Measurements from ENCODE around the gene PBX4. TPM values are rescaled to one million over a fixed set of nuclear protein-coding genes. Genes with fewer than 3 reads are reported as not detected.
A peak's percentile ranks its signal among the peaks of the same experiment; 100 is the strongest.

PBX4 gene
- total and polyA plus RNA-seq, 10 of the 15 experiments (the other 5 are each of a cell fraction or from before 2014, with no cell fraction given): 0.18 to 17.3 (median 4.2) TPM

DNA sequence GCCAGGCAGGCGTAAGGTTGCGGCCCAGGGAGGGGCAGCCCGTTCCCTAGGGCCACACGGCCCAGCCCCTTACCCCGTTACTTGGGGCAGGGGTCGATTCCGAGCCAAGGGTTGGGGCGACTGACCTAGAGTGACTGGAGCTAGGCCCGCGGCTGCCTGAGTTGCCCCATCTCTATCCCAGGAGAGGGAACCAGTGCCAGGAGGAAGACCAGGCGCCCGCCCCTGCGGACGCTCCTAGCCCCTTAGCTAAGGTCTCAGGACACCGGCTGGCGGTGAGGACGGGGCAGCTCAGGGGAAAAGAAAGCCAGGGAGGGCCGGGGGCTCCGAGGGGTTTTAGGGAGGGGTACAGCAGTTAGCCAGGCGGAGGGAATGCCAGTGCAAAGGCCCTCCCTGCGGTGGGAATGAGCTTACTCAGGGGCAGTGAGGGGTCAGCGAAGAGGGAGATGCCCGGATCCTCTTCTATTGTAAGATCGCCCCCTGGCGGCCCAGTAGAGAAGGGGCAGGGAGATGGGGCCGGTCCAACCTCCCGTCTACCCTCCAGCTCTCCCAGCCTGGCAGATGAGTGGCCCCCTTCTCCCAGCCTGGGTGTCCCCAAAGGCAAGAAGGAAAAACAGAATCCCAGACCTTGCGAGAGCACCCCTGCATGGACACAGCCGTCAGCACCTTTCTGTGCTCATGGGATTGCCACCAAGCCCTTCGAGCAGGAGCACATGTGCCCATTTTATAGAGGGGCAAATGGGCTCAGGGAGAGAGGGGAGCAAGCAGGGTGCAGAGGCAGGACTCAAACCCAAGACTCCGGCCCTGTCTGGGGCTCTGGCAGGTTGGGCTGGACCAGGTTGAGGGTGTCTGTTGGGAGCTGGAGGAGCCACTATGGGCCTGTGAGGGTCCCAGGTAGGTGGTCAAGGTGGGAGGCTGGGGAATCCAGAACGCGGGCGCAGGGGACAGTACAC, 64.1 kb downstream of the PBX4 start:
- in situ Hi-C loops (cut with MboI): no loop called here
- BruUV-seq (replicated peaks): no TSS peak
- POLR2A ChIA-PET: interaction anchor here (0.6 kb wide), 2 partner anchors 225 to 594 kb away, joined by 3 to 4 read pairs; no protein-coding TSS in a partner anchor

More for the DNA sequence above, 64.1 kb downstream of the PBX4 start:
- no peak overlapping the region for H3K9ac ChIP-seq (ENCODE audit: control insufficient read depth, insufficient read depth, low read length)
- RAD21 ChIA-PET (ENCODE audit: unreplicated experiment): interaction anchor here (0.6 to 3.1 kb wide), 7 partner anchors 20 to 190 kb away, joined by 3 to 18 read pairs (median 4); no protein-coding TSS in a partner anchor
- no peak overlapping the region for H3K4me3 ChIP-seq
- FAIRE-seq (peak; percentile 49), ATAC-seq (peak; percentile 80), DNase-seq (ENCODE audit: low read depth, low spot score) (no peak)
- 43% methylated on average over 31 of the region's 34 CpGs for WGBS (ENCODE audit: insufficient coverage, insufficient replicate concordance, low lambda C conversion rate, missing lambda C conversion rate)
- no peaks in the 10 kb centered on the region for H3K27me3 ChIP-seq (replicated peaks in 1 of 2; ENCODE audit: control insufficient read depth in 2 of 2, insufficient read depth in 2 of 2, low read length in 1 of 2)
- H3K36me3 ChIP-seq (ENCODE audit: control insufficient read depth in 2 of 2, insufficient read depth in 2 of 2, low read length in 1 of 2): no peaks in the 10 kb centered on the region
- SMC1A ChIA-PET (ENCODE audit: uncharacterized antibody, unreplicated experiment): interaction anchor here (1.0 to 1.9 kb wide), 8 partner anchors 22 to 189 kb away, joined by 3 to 7 read pairs (median 4); no protein-coding TSS in a partner anchor
- no peaks in the 10 kb centered on the region for H3K9me3 ChIP-seq (replicated peaks; ENCODE audit: control insufficient read depth, insufficient read depth, low read length)
- H3K27ac ChIP-seq (ENCODE audit: control insufficient read depth, insufficient read depth): no peak overlapping the region
- no peak overlapping the region for H2AFZ ChIP-seq (ENCODE audit: control insufficient read depth, low read depth, low read length)
- intact Hi-C loops (cut with micrococcal nuclease; ENCODE audit: unreplicated experiment): loop anchor here (5.0 kb wide), 1 partner anchor 88 kb away; the partner anchor contains the start of gene GMIP
- no peaks in the 10 kb centered on the region for H3K79me2 ChIP-seq (ENCODE audit: control insufficient read depth, insufficient read depth, low read length)
- CTCF ChIA-PET: interaction anchor here (0.8 to 7.2 kb wide), 32 partner anchors 10 to 222 kb away, joined by 3 to 50 read pairs (median 4); partner anchors contain the start of genes GMIP, NDUFA13 and TSSK6
- H4K20me1 ChIP-seq (ENCODE audit: control insufficient read depth, insufficient read depth): no peaks in the 10 kb centered on the region
- no peak overlapping the region for H3K4me2 ChIP-seq (ENCODE audit: control insufficient read depth, insufficient read depth)
- no peaks in the 10 kb centered on the region for H3K4me1 ChIP-seq (ENCODE audit: control insufficient read depth, insufficient read depth, low read length)
- TF ChIP-seq, protein P1, sequence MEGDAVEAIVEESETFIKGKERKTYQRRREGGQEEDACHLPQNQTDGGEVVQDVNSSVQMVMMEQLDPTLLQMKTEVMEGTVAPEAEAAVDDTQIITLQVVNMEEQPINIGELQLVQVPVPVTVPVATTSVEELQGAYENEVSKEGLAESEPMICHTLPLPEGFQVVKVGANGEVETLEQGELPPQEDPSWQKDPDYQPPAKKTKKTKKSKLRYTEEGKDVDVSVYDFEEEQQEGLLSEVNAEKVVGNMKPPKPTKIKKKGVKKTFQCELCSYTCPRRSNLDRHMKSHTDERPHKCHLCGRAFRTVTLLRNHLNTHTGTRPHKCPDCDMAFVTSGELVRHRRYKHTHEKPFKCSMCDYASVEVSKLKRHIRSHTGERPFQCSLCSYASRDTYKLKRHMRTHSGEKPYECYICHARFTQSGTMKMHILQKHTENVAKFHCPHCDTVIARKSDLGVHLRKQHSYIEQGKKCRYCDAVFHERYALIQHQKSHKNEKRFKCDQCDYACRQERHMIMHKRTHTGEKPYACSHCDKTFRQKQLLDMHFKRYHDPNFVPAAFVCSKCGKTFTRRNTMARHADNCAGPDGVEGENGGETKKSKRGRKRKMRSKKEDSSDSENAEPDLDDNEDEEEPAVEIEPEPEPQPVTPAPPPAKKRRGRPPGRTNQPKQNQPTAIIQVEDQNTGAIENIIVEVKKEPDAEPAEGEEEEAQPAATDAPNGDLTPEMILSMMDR (IDR thresholded peaks at IDR 0.05 in 2 of 3, conservative IDR thresholded peaks at IDR 0.05 in 1 of 3; ENCODE audit: control insufficient read depth in 2 of 3, extremely low read depth in 1 of 3, insufficient read depth in 1 of 3, low read depth in 3 of 3, low read length in 3 of 3): peak; percentile 56 to 86 (median 75)
- TF ChIP-seq RAD21 (IDR thresholded peaks at IDR 0.05; ENCODE audit: insufficient read depth, low read depth, low read length) (peak; percentile 46), SMC3 (IDR thresholded peaks at IDR 0.05; ENCODE audit: borderline replicate concordance, low read length) (peak; percentile 53; the same call in 1 of the 2 replicates), SMARCA5 (IDR thresholded peaks at IDR 0.05) (peak; percentile 69; the same call in 1 of the 2 replicates), NR2F1 (conservative IDR thresholded peaks at IDR 0.05) (0 out of 2 replicates have a peak, but pooled peaks have one; percentile 21)
- TF ChIP-seq, protein P2, sequence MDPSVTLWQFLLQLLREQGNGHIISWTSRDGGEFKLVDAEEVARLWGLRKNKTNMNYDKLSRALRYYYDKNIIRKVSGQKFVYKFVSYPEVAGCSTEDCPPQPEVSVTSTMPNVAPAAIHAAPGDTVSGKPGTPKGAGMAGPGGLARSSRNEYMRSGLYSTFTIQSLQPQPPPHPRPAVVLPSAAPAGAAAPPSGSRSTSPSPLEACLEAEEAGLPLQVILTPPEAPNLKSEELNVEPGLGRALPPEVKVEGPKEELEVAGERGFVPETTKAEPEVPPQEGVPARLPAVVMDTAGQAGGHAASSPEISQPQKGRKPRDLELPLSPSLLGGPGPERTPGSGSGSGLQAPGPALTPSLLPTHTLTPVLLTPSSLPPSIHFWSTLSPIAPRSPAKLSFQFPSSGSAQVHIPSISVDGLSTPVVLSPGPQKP (IDR thresholded peaks at IDR 0.05; ENCODE audit: low read depth, low read length): no peak
